ENCODE data around the gene HS6ST2. TPM values are rescaled to one million over a fixed set of nuclear protein-coding genes. Genes with fewer than 3 reads are reported as not detected.

The HS6ST2 gene
- total and polyA plus RNA-seq, 2 donors from 2014 or later = 2.0 to 11.9 TPM

GRCh38 chrX:132876523-132877338 lies 81.7 kb downstream of the HS6ST2 start:
- Histone ChIP-seq H3K4me3 (ENCODE audit: low read length in 3 of 3) (no peak overlapping the region), H3K9me3 (ENCODE audit: control insufficient read depth in 2 of 3, insufficient read depth in 1 of 3, low read length in 3 of 3) (no peaks in the 10 kb centered on the region), H3K4me1 (ENCODE audit: control insufficient read depth in 2 of 3, insufficient read depth in 2 of 3, low read depth in 1 of 3, low read length in 3 of 3) (no peaks in the 10 kb centered on the region), H3K27me3 (ENCODE audit: control insufficient read depth, insufficient read depth, low read length) (no peaks in the 10 kb centered on the region), H3K9ac (ENCODE audit: low read length in 3 of 3) (no peak overlapping the region), H3K36me3 (ENCODE audit: control insufficient read depth in 2 of 3, insufficient read depth in 3 of 3, low read length in 3 of 3) (no peaks in the 10 kb centered on the region), H3K27ac (ENCODE audit: low read depth in 2 of 2, low read length in 2 of 2) (no peak overlapping the region)
- no peak for FAIRE-seq
- no peak for TF ChIP-seq CTCF (IDR thresholded peaks at IDR 0.05; ENCODE audit: borderline replicate concordance, extremely low read depth, insufficient read depth)
- DNase-seq = peak in 4 of 5 donors; percentile 42 to 80 (median 68)
- intact Hi-C loops (cut with DNase I) = no loop called here

GRCh38 chrX:132875650-132876522 lies 82.5 kb downstream of the HS6ST2 start:
- Histone ChIP-seq H3K4me3 (ENCODE audit: low read length in 3 of 3) (no peak overlapping the region), H3K36me3 (ENCODE audit: control insufficient read depth in 2 of 3, insufficient read depth in 3 of 3, low read length in 3 of 3) (no peaks in the 10 kb centered on the region), H3K27ac (ENCODE audit: low read depth in 2 of 2, low read length in 2 of 2) (no peak overlapping the region), H3K4me1 (ENCODE audit: control insufficient read depth in 2 of 3, insufficient read depth in 2 of 3, low read depth in 1 of 3, low read length in 3 of 3) (no peaks in the 10 kb centered on the region), H3K9ac (ENCODE audit: low read length in 3 of 3) (no peak overlapping the region), H3K9me3 (ENCODE audit: control insufficient read depth in 2 of 3, insufficient read depth in 1 of 3, low read length in 3 of 3) (no peaks in the 10 kb centered on the region), H3K27me3 (ENCODE audit: control insufficient read depth, insufficient read depth, low read length) (no peaks in the 10 kb centered on the region)
- TF ChIP-seq CTCF (IDR thresholded peaks at IDR 0.05; ENCODE audit: borderline replicate concordance, extremely low read depth, insufficient read depth) = no peak
- intact Hi-C loops (cut with DNase I) = no loop called here
- DNase-seq (peak in 2 of 5 donors; percentile 6 to 9), FAIRE-seq (no peak)

- intact Hi-C loops (cut with DNase I) = no loop called here
- Histone ChIP-seq H3K4me1 (ENCODE audit: control insufficient read depth in 2 of 3, insufficient read depth in 2 of 3, low read depth in 1 of 3, low read length in 3 of 3) (no peaks in the 10 kb centered on the region), H3K4me3 (ENCODE audit: low read length in 3 of 3) (no peak overlapping the region), H3K27ac (ENCODE audit: low read depth in 2 of 2, low read length in 2 of 2) (no peak overlapping the region), H3K9me3 (ENCODE audit: control insufficient read depth in 2 of 3, insufficient read depth in 1 of 3, low read length in 3 of 3) (no peaks in the 10 kb centered on the region), H3K36me3 (ENCODE audit: control insufficient read depth in 2 of 3, insufficient read depth in 3 of 3, low read length in 3 of 3) (no peaks in the 10 kb centered on the region), H3K9ac (ENCODE audit: low read length in 3 of 3) (no peak overlapping the region), H3K27me3 (ENCODE audit: control insufficient read depth, insufficient read depth, low read length) (peaks cover 2% of the 10 kb centered on the region)
- DNase-seq (no peak), FAIRE-seq (no peak)
- TF ChIP-seq CTCF (IDR thresholded peaks at IDR 0.05; ENCODE audit: borderline replicate concordance, extremely low read depth, insufficient read depth) = no peak
Observed at GRCh38 chrX:132862562-132862961, 95.9 kb downstream of the HS6ST2 start.
